ENCODE data around the gene ELMOD3.
A peak's percentile ranks its signal among the peaks of the same experiment; 100 is the strongest.

Gene ELMOD3

DNA sequence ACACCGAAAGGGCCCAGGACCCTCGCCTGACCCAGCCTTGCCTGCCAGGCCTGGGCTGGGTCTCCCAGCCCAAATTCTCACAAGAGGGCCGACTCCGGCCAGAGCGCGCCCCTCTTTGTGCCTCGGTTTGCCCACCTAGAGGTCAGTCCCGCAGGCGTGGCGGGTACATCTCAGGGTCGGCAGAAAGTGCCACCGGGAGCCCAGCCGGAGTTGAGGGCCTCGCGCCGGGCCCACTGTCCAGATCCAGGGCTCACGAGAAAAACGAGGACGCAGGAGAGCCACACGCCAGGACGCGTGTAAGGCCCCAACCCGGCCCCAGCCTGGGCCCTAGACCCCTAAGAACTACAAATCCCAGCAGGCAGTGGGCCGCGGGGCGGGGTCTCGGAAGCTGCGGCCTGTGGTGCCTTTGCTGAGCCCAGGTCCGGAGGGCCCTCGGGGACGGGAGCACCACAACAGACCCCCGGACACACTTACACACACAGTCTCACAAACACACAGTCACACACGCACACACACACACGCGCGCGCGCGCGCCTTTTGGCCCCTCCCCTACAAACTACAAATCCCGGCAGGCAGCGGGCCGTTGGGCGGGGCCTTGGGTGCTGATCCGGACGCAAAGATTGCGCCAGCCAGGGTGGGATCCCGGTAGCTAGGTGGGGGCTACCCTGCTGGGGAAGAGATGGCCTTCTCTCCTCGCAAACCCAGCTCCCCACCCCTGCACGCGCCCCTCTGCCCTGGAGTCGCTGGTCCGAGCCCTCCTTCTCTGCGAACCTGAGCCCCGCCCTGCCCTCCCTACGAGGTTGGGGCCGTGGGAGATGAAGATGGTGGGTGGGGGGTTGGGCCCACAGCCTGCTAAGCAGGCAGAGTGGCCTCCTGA is 63.8 kb downstream of the ELMOD3 start, which contains the start of gene SH2D6:
Gene SH2D6, plus strand, starts transcription at position 583 of the 877 bp plus-strand sequence. CDS start 10,752 bp downstream, outside the sequence.
- H3K27me3 Mint-ChIP-seq: no peaks in the 10 kb centered on the region
- no peaks in the 10 kb centered on the region for H3K9me3 Mint-ChIP-seq
- peak; percentile 90 for ATAC-seq
- no peaks in the 10 kb centered on the region for H3K36me3 Mint-ChIP-seq
- peak within 1 kb of the TSS; percentile 94 for H3K27ac Mint-ChIP-seq
- H3K4me1 Mint-ChIP-seq: peaks cover 46% of the 10 kb centered on the region
- H3K4me3 Mint-ChIP-seq: peak within 1 kb of the TSS; percentile 96

- peak; percentile 3 for ATAC-seq
- H3K4me3 Mint-ChIP-seq: peak overlapping the region; percentile 96
- H3K27me3 Mint-ChIP-seq: no peaks in the 10 kb centered on the region
- no peaks in the 10 kb centered on the region for H3K9me3 Mint-ChIP-seq
- H3K4me1 Mint-ChIP-seq: peaks cover 40% of the 10 kb centered on the region
- H3K27ac Mint-ChIP-seq: peak overlapping the region; percentile 94
- no peaks in the 10 kb centered on the region for H3K36me3 Mint-ChIP-seq
Observed at GRCh38 chr2:85419009-85419675, 64.6 kb downstream of the ELMOD3 start.

- Mint-ChIP-seq H3K4me1 (peaks cover 28% of the 10 kb centered on the region), H3K4me3 (peak overlapping the region; percentile 73)
- peak; percentile 81 for ATAC-seq
Observed at GRCh38 chr2:85420536-85421259, 66.1 kb downstream of the ELMOD3 start.

GRCh38 chr2:85421260-85422071 is 66.9 kb downstream of the ELMOD3 start:
- Mint-ChIP-seq H3K4me3 (no peak overlapping the region), H3K36me3 (no peaks in the 10 kb centered on the region), H3K4me1 (peaks cover 21% of the 10 kb centered on the region), H3K27ac (peak overlapping the region; percentile 74), H3K27me3 (no peaks in the 10 kb centered on the region), H3K9me3 (no peaks in the 10 kb centered on the region)
- ATAC-seq: no peak

More at GRCh38 chr2:85420536-85421259, 66.1 kb downstream of the ELMOD3 start:
- no peaks in the 10 kb centered on the region for H3K27me3 Mint-ChIP-seq
- H3K9me3 Mint-ChIP-seq: no peaks in the 10 kb centered on the region
- peak overlapping the region; percentile 74 for H3K27ac Mint-ChIP-seq
- H3K36me3 Mint-ChIP-seq: no peaks in the 10 kb centered on the region

- no peaks in the 10 kb centered on the region for H3K27me3 Mint-ChIP-seq
- H3K4me3 Mint-ChIP-seq: no peak overlapping the region
- peaks cover 18% of the 10 kb centered on the region for H3K4me1 Mint-ChIP-seq
- H3K27ac Mint-ChIP-seq: peak overlapping the region; percentile 74
- H3K9me3 Mint-ChIP-seq: no peaks in the 10 kb centered on the region
- no peaks in the 10 kb centered on the region for H3K36me3 Mint-ChIP-seq
- ATAC-seq: no peak
Observed at GRCh38 chr2:85422072-85422457, 67.5 kb downstream of the ELMOD3 start.

DNA sequence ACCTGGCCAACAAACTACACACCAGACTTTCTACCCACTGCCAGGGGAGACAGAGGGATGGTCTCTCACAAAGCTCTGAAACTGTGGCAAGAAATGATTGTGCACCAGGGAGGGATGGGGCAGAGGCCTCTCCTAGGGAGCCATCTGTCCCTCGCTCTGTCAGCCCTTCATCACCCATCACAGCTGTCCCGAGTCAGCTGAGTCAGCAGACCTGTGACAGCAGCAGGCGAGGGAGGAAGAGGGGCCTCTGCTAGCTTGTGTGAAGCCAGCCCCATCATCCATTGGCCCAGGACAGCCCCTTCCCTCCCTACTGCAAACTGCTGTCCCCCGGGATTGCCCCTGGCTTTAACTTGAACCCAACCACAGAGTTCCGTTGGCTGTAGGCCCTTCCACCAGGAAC is 69.0 kb downstream of the ELMOD3 start:
- Mint-ChIP-seq H3K27ac (no peak overlapping the region), H3K4me1 (peaks cover 18% of the 10 kb centered on the region), H3K27me3 (no peaks in the 10 kb centered on the region), H3K9me3 (no peaks in the 10 kb centered on the region), H3K4me3 (no peak overlapping the region), H3K36me3 (no peaks in the 10 kb centered on the region)
- no peak for ATAC-seq

GRCh38 chr2:85425588-85425987 is 71.0 kb downstream of the ELMOD3 start:
- Mint-ChIP-seq H3K4me1 (peaks cover 7% of the 10 kb centered on the region), H3K36me3 (no peaks in the 10 kb centered on the region)
- ATAC-seq: no peak

GRCh38 chr2:85427300-85427835 is 72.8 kb downstream of the ELMOD3 start:
- Mint-ChIP-seq H3K4me3 (no peak overlapping the region), H3K27ac (no peak overlapping the region), H3K27me3 (no peaks in the 10 kb centered on the region), H3K36me3 (no peaks in the 10 kb centered on the region), H3K9me3 (no peaks in the 10 kb centered on the region), H3K4me1 (peaks cover 5% of the 10 kb centered on the region)
- ATAC-seq: no peak

More at GRCh38 chr2:85425588-85425987, 71.0 kb downstream of the ELMOD3 start:
- H3K27me3 Mint-ChIP-seq: no peaks in the 10 kb centered on the region
- no peaks in the 10 kb centered on the region for H3K9me3 Mint-ChIP-seq
- no peak overlapping the region for H3K27ac Mint-ChIP-seq
- H3K4me3 Mint-ChIP-seq: no peak overlapping the region

DNA sequence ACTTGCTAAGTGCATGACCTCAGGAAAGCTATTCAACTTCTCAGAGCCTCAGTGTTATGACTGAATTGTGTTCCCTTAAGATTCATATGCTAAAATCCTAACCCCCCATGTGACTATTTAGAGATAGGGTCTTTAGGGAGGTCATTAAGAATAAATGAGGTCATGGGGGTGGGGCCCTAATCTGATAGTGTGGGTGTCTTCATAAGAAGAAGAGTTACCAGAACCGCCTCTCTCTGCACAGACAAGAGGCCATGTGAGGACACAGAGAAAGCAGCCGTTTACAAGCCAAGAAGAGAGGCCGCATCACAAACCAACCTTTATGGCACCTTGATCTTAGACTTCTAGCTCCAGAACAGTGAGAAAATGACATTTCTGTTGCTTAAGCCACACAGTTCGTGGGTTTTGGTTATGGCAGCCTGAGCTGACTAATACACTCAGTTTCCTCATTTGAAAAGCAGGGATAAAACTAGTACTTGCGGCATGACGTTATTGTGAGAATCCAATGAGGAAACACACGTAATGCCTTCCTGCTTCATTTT is 73.8 kb downstream of the ELMOD3 start:
- no peak for ATAC-seq
- no peaks in the 10 kb centered on the region for H3K9me3 Mint-ChIP-seq
- H3K27ac Mint-ChIP-seq: no peak overlapping the region
- H3K36me3 Mint-ChIP-seq: no peaks in the 10 kb centered on the region
- no peaks in the 10 kb centered on the region for H3K27me3 Mint-ChIP-seq
- H3K4me1 Mint-ChIP-seq: peaks cover 5% of the 10 kb centered on the region
- no peak overlapping the region for H3K4me3 Mint-ChIP-seq

GRCh38 chr2:85429213-85429923 is 74.8 kb downstream of the ELMOD3 start:
- Mint-ChIP-seq H3K27ac (peak overlapping the region; percentile 35), H3K27me3 (no peaks in the 10 kb centered on the region), H3K4me3 (no peak overlapping the region), H3K36me3 (no peaks in the 10 kb centered on the region), H3K9me3 (no peaks in the 10 kb centered on the region), H3K4me1 (peaks cover 5% of the 10 kb centered on the region)
- ATAC-seq: peak; percentile 39

DNA sequence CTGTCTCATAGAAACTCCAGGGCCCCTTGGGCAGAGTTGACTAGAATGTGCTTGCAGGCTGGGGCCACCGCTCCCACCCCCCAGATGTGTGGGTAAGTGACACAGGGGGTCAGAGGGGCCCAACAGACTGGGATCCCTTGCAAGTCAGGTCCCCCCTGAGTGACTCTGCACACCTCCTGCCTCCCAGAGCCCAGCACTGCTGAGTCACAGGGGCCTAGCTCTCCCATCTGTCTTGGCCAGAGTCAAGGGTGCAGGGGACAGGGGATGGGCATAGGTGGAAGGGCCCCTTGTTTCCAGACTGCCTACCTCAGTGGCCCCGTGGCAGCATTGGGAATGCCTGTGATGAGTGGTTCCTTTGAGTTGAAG is 75.3 kb downstream of the ELMOD3 start:
- Mint-ChIP-seq H3K4me1 (peaks cover 5% of the 10 kb centered on the region), H3K9me3 (no peaks in the 10 kb centered on the region), H3K27me3 (no peaks in the 10 kb centered on the region), H3K27ac (peak overlapping the region; percentile 35), H3K36me3 (no peaks in the 10 kb centered on the region), H3K4me3 (no peak overlapping the region)
- no peak for ATAC-seq

- H3K27ac Mint-ChIP-seq: peak overlapping the region; percentile 35
- no peak overlapping the region for H3K4me3 Mint-ChIP-seq
- no peaks in the 10 kb centered on the region for H3K9me3 Mint-ChIP-seq
- no peaks in the 10 kb centered on the region for H3K36me3 Mint-ChIP-seq
- ATAC-seq: no peak
- peaks cover 7% of the 10 kb centered on the region for H3K4me1 Mint-ChIP-seq
- no peaks in the 10 kb centered on the region for H3K27me3 Mint-ChIP-seq
Observed at GRCh38 chr2:85430752-85431569, 76.4 kb downstream of the ELMOD3 start.

DNA sequence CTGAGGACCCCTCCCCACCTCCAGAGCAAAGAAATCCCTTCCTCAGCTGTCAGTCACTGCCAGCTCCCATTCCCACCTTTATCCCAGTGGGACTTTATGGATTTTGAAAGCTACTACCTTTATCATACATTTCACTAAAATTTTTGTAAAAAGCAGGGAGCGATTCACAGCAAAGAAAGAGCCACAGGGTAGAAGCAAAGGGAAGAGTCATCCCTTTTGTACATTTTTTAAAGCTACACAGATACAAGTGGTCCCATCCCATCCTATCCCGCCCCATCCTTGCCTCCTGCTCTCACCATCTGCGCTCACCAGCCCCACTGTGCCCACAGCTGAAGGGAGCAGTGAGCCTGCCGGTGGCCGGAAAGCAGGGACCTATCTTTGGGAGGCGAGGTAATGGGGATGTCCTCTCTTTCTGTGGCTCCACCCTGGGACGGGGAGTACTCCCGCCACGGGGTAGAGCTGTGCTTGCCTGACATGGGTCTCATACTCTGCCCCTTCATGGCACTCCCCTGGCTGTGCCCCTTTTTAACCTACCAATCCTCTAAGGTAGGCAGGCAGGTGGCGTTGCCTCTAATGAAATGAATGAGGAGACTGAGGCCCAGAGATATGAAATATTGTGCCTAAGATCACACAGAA is 77.1 kb downstream of the ELMOD3 start:
- Mint-ChIP-seq H3K27ac (no peak overlapping the region), H3K27me3 (no peaks in the 10 kb centered on the region), H3K4me1 (peaks cover 11% of the 10 kb centered on the region), H3K36me3 (no peaks in the 10 kb centered on the region), H3K9me3 (no peaks in the 10 kb centered on the region), H3K4me3 (no peak overlapping the region)
- ATAC-seq: no peak
